ENCODE measurements around the gene STPG2.

GRCh38 chr4:98151145-98151924, 8.1 kb upstream of the STPG2 start:
- TF ChIP-seq CTCF (IDR thresholded peaks at IDR 0.05) (no peak), EZH2 (IDR thresholded peaks at IDR 0.05; ENCODE audit: borderline replicate concordance, insufficient read depth, low read depth, low read length, poor library complexity, severe bottlenecking) (no peak)

All from B cell (primary cell).